Activated CD4-positive, alpha-beta T cell treated with anti-CD3 and anti-CD28 coated beads, Interleukin-2, Interleukin-6, amounts not matched to agents 100 ng/mL and 50 ng/mL, durations not matched to agents 16 hours and 8 hours (primary cell): ENCODE measurements around the gene RAP1GAP.
"Not testable (repeated sequence)": the region's sequence is repeated elsewhere in the genome, so short reads cannot be mapped to it uniquely, and the experiment has no call there.

Experiments used
- DNase-seq: peaks from one replicate; pipeline ENCODE4 v3.0.0-alpha.2; 2020

Gene RAP1GAP

DNA sequence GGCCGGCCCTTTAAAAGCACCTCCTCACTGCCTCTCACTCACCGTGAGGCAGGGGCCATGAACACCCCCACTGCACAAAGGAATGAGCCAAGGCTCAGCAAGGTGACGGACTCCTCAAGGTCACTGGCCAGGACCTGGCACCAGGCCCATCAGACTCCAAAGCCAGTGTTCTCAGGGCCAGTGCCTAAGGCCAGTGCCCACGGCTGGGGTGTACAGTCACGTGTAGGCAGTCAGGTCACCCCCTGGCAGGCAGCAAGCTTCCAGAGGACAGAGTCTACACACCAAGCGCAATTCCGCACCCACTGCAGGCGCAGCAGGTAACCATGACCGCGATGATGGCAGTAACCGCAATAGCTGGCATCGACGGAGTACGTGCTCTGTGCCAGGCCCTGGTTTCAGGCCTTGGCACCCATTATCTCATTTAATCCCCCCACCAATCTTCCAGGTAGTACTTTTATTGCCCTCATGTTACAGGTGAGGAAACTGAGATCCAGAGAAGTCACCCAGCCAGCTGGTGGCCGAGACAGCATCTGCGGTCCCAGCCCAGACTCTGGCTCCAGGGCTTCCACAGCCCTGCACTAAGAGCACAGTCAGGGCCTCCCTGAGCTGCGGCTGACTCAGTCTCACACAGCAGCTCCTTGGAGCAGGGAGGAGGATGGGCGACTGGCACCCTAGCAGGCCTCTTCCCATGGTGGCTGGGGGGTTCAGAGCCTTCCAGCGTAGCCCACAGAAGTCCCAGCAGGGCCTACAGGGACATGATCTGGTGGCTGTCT is 27.0 kb downstream of the RAP1GAP start:
- DNase-seq, result no peak

DNA sequence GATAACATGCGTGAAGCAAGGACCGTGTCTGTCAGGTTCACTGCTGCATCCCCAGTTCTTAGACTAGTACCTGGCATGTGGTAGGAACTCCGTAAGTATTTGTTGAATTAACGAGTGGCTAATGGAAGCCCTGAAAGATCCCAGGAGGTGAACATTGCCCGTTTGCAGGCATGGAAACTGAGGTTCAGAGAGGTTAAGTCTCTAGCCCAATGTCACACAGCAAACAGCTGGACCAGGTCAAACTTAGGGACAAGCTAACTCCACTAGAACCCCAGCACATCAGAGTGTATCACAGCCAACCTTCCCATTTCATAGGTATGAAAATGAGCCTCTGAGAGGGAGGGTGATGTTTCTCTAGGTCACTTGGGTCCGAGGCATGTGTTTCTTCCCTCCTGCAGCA is 27.6 kb downstream of the RAP1GAP start:
- no peak for DNase-seq

DNA sequence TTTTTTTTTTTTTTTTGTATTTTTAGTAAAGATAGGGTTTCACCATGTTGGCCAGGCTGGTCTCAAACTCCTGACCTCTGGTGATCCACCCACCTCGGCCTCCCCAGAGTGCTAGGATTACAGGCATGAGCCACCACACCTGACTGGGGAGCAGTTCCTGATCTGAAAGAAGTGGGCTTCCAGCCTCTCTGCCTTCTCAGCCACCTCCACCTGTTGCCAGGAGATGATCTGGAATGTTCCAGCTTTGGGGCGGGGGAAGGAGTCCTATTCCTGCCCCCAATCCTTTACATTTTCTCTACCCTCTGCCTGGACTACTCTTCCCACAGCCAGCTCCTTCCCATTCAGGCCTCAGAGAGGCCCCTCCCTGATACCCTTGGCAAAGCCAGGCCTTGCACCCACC is 28.1 kb downstream of the RAP1GAP start:
- DNase-seq, result no peak

DNA sequence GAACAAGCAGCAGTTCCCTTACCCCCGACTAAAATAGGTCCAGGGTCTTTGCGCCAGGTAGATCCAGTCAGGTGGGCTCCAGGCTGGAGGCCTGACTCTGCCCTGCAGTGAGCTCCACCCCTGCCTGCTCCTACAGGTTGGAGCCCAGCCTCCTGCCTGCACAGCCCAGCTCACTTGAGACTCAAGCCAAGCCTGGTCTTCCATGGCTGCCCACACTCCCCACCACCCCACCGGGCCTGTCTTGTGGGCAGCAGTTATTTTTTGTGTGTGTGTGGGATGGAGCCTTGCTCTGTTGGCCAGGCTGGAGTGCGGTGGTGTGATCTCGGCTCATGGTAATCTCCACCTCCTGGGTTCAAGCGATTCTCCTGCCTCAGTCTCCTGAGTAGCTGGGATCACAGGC is 28.5 kb downstream of the RAP1GAP start:
- DNase-seq, result no peak

DNA sequence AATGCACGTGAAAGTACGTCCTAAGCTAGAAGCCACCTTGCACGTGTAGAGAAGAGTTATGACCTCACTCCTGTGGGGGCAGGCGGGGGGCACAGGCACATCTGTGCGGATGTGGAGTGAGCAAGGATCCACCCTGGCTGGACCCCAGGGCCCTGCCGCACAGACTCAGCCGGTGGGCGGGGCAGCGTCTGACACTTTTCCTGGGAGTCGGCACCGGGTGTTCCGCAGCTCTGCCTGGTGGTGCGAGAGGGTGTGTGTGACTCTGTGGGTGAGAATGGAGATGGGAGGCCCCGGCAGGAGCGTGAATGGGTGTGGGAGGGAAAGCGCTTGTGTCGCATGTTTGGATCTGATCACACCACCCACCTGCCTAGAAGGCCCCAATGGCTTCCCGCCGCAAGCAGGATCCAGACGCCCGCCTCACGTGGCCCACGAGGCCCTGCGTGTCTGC is 29.5 kb downstream of the RAP1GAP start:
- DNase-seq, result no peak

DNA sequence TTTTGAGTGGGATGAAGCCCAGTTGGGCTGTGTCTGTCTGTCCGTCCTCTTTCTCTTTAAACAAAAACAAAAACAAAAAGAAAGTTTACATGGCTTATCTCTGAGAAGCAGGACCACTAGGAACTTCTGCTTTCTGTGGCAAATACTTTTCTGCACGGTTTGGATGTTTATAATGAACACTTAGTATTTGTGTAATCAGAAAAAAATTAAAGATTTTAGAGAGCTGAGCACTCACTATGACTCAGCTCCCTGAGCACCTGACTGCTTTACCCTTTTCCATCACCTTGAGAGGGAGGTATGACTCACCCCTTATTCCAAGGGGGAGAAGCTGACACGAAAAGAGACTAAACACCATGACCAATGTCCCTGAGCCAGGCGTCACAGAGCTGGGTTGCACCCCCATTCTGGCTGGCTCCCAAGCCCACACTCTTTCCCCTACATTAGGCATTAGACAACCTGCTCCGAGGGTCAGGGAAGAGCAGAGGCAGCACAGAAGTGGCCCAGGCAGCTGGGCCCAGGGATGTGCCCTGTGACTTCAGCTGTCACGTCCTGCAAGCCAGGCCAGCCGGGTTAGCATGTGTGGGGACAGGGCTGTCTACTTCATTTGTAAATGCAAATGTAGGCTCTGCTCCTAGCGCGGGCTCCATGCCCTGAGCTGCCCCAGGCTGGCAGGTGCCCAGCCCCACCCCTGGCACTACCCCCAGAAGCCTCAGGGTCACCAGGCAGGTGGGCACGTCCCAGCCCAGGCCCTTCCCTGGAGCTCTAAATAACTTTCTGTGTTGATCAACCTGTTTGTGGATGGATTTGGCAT is 30.4 kb downstream of the RAP1GAP start:
- DNase-seq, result peak; percentile 52

DNA sequence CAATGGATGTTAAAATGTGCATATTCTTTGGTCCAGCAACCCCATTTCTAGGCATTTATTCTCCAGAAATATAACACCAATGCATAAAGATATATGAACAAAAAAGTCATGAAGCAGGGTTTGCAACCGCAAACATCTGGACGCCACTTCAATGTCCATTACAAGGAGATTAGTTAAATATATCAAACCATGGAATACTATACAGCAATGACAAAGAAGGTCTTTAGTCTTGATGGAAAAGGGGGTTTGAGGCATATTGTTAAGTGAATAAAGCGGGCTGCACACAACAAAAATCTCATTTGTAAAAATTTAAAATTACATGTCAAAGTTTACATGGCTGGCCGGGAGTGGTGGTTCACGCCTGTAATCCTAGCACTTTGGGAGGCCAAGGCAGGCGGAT is 31.6 kb downstream of the RAP1GAP start:
- no peak for DNase-seq

DNA sequence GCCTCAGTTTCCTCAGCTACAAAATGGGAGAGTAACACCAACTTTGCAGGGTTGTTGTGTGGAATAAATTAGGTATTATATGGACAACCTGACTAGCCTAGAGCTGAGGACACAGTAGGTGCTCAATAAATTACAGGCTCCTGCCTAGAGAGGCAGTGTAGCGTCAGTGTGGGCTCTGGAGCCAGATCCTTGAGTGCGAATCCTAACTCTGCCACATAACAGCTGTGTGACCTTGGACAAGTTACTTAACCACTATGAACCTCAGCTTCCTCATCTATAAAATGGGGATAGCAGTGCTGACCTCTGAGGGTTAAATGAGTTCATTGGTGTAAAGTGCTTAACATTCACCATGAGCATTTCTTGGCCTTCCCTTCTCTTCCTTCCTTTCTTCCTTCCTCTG is 33.1 kb downstream of the RAP1GAP start:
- DNase-seq, result no peak

DNA sequence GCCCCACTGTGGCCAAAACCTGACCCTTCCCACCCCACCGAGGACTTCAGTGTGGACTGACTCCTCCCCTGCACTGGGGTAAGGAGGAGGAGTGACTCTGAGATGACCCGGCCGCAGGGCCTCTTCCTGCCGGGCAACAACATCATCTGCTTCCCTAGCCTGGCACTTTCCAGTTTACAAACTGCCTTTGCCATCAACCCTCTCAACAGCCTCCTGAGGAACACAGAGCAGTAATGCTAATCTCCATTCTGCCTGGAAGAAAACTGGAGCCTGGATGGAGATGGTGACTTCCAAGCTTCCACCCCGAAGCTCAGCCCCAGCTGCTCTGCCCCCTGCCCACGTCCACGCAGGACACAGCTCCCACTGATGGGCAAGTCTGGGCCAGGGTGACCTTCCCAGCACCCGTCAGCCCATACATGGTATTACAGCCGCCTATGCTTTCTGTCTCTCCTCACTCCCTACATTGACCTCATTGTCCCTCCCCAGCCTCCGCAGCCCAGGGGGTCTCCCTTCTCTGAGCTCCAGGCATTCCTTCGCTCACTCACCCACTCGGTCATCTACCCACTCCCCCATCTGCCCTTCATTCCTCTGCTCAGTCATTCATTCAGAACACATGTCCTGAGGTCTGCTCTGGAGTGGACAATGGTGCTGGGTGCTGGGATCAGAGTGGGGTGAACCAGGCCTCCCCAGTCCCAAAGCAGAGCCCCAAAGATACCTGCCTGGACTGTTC is 34.2 kb downstream of the RAP1GAP start:
- DNase-seq, result no peak

DNA sequence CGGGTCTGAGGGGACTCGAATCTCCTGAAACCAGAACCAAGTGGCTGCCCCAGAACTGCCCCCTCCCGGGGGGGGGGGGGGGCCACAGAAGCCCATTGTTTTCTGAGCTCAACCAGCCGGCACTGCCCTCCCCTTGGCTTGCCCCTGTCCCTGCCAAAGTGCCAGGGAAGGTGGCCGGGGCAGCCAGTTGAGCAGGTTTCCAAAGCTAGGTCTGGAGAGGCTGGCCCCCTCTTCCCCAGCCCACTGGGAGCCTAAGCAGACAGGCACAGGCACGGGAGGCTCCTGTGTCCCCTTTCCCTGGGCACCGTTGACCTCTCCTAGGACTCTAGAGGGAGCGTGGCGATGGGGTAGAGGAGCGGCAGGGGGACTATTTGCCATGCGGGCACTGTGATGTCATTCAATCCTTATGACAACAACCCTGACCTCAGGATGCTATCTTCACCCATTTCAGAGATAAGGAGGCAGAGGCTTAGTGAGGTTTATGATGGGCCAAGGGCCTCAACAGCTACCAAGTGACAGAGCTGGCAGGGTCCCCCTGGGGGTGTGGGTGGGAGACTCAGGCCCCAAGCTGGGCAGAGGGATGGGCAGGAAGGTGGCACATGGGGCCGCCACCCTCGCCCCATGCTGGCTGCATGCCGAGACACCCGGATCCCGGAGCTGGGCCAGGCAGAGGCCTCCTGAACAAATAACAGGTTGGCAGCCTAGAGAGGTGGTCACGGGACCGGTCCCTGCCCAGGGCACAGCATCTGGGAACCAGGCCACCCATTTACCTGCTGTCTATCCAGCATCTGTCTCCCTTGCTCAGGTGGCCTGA is 35.0 kb downstream of the RAP1GAP start:
- DNase-seq, result no peak

DNA sequence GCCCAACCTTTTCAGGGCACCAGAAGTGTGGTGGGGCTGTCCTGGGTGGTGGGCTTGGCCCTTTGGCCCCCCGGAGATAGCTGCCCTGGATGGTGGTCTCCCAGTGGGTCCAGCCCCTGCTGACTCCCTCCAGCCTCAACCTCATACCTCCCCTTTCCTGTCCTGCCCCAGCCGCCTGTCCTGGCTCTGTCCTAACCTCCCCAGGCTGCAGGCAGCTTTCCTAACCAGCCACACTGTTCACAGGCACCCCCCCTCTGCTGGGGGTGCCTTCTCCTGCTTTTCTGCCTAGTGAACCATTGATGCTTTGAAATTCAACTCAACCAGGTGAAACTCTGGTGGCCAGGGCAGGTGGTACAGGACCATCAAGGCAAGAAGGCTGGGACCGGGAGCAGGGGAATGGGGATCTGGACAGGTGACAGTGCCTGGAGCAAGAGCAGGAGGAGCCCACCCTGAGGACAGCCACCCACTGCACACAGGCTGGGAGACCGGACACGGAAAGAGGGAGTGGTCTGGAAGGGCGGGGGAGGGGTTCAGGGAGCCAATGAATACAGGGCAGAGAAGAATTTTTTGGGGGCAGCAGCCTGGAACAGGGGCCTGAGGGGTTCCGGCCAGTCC is 35.9 kb downstream of the RAP1GAP start:
- DNase-seq, result no peak

DNA sequence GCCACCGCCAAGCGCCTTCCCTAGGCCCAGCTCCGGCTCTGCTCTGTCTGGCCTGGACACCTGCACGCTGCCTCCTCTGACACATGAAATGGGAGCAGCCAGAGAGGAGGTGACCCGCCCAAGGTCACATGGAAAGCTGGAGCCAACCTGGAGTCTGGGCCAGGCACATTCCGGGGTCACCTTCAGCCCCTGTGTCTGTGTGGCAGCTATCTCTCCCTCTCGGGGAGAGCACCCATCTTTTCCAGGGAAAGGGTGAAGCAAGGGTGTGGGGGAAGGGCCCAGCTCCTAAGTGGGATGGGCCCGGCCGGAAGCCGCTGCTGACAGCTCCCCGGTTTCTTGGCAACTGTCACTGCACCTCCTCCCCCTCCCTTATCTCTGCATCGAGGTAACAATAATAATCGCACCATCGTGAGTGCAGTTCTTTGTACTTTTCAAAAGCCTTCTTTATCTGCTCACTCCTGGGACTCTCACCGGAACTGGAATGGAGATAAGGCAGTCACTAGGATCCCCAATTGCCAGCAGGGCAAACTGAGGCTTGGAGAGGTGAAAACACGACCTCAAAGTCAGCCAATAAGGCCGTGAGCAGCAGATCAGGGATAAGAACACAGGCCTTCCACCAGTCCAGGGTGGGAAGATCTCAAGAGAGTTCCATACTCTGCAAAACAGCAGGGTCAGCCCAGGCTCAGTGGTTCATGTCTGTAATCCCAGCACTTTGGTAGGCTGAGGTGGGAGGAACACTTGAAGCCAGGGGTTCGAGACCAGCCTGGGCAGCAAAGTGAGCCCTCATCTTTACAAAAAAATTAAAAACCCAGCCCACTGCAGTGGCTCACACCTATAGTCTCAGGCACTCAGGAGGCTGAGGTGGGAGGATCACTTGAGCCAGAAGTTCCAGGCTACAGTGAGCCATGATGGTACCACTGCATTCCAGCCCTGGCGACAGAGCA is 36.9 kb downstream of the RAP1GAP start:
- no peak for DNase-seq

DNA sequence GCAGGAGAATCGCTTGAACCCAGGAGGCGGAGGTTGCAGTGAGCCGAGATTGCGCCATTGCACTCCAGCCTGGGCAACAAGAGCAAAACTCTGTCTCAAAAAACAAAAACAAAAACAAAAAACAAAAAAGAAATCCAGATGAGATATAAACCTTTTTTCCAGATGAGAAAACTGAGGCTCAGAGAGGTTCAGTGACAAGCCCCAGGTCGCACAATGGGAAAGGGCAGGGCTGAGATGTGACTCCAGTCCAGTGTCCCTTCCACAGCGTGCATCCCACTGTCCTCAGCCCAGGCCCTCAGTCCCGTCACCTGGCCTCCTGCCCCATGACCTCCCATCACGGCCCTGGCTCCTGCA is 37.6 kb downstream of the RAP1GAP start:
- DNase-seq, result not testable (repeated sequence)

DNA sequence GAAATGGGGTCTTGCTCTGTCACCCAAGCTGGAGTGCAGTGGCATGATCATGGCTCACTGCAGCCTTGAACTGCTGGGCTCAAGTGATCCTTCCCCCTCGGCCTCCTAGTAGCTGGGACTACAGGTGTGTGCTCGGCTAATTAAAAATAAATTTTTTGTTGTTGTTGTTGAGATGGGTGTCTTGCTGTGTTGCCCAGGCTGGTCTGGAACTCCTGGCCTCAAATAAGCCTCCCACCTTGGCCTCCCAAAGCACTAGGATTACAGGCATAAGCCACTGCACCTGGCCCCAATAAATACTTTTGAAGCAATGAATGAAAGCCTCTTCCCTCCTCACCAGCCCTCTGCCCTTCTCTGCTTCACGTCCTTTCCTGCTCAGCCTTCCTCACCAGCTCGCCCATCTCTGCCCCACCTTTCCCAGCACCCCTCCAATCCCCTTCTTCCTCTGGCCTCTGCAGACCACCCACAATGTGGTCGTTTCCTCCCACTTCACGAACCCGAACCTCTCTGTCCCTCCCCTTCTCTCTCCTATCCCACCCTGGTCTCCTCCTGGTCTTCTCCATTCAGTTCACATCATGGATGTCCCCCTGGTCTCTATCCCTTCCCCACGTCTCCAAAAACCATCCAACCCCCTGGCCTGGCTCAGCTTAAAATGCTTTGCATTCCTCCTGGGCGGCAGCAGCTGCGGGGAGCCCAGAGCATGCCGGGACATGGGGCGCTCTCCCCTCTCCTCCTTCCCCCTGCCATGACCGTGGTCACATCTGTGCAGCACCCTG is 38.4 kb downstream of the RAP1GAP start:
- no peak for DNase-seq

DNA sequence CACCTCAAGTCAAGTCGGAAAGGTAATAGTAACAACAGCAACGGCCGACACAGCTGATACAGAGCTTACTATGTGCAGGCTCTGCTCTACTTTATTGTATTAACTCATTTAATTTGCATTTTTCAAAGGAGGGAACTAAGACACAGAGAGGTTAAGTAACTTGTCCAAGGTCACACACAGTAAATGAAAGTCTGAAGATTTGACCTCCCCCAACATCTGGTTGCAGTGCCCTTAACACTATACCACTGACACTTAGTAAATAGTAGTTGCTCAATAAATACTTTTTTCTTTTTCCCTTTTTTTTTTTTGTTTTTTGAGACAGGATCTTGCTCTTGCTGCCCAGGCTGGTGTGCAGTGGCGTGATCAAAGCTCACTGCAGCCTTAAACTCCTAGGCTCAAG is 39.2 kb downstream of the RAP1GAP start:
- no peak for DNase-seq

DNA sequence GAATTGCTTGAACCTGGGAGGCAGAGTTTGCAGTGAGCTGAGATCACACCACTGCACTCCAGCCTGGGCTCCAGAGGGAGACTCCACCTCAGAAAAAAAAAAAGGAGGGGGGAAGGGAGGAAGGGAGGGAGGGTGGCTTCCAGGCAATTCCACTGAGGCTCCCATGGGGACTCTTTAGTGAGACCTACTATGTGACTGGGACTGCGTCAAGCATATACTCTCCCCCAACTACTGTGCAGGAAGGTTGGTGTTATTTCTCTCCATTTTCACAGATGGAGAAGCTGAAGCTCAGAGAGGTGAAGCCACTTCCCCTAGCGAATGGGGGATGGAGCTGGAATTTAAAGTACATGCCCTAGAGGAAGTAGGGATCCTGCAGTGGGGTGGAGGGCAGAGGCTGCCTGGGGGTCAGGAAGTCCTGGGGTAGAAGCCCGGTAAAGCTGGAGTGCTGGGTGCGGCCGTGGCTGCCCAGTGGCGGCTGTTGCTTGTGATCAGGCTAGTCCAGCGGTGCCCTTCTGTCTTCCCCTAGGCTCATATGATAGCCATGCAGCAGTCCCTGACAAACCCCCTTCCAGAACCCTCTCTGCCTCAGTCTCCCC is 40.3 kb downstream of the RAP1GAP start:
- no peak for DNase-seq

DNA sequence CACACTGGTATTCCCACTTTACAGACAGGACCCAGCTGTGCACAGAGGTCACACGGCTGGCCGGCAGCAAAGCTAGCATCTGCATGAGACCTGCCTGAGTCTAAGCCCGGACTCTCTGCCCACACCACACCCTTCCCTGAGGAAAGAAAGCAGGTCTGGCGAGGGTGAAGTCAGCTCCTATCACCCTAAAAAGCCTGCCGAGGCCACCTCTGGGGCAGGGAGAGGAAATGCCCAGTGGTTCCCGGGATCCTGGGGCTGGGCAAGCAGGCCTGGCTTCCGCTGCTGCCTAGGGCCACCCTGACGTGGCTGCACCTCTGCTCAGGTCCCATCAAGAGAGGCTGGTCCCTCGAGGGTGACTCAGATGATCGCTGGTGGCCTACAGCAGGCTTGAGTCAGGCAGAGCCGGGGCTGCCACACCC is 42.2 kb downstream of the RAP1GAP start:
- no peak for DNase-seq

DNA sequence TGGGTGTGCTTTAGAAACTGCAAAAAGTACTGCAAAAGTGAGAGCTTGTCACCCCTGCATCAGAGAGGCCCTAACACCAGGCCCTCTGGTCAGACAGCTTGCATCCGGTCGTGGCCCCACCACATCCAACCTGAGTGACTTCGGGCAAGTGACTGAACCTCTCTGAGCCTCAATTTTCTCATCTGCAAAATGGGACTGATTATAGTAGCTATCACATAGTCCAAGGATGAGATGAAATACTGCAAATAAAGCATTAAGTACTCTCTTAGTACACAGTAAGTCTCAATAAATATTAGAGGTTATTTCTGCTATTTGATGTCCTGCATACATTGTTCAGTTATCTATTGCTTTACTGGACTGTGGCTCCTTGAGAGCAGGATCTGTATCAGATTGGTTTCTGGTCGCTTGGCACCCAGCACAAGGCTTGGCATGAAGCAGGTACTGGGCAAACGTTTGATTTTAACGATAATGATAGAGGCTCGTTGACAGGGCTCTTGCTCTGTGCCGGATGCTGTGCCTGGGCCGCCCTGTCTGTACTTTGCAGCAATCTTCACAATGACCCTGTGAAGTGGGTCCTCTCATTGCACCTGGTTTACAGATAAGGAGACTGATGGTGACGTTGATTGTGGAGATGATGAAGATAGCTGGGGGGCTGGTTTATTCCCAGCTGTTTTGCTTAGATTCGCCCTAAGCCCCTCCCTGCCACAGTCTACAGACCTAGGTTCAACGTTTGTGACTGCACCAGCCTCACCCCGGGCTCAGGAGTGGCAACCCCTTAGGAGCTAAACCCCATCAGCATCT is 43.6 kb downstream of the RAP1GAP start:
- no peak for DNase-seq
